OCI-M1 (cell line): ENCODE data around the gene ABCB10.

ENCODE experiments used
- DNase-seq: peaks from one replicate; lab custom pipeline; 2025; lab: John Stamatoyannopoulos, UW

Gene ABCB10

DNA sequence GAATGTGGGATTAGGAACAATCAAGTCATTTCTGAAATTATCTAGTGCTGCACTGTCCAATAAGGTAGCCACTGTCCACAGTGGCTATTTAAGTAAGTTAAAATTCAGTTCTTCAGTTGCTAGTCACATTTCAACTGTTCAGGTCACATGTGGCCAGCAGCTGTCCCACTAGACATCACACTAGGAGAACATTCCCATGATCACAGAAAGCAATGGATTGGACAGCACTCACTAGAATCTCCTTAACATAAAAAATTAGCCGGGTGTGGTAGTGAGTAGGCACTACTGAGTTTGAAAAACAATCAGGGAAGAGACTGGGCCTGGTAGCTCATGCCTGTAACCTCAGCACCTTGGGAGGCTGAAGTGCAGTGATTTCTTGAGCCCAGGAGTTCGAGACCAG, 84.0 kb downstream of the ABCB10 start:
- DNase-seq = no peak

DNA sequence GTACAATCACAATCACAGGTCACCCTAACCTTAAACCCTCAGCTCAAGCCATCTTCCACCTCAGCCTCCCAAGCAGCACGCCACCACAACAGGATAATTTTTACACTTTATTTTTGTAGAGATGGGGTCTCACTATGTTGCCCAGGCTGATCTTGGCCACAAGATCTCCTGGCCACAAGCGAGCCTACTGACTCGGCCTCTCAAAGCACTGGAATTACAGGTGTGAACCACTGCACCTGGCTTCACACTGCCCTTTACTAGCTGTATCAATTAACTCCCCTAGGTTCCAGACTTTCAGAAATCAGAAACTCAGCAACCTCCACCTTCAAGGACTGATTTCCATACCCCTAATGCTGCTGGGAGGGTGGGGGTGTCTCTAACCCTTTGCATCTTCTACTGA, 87.3 kb downstream of the ABCB10 start:
- DNase-seq = no peak

DNA sequence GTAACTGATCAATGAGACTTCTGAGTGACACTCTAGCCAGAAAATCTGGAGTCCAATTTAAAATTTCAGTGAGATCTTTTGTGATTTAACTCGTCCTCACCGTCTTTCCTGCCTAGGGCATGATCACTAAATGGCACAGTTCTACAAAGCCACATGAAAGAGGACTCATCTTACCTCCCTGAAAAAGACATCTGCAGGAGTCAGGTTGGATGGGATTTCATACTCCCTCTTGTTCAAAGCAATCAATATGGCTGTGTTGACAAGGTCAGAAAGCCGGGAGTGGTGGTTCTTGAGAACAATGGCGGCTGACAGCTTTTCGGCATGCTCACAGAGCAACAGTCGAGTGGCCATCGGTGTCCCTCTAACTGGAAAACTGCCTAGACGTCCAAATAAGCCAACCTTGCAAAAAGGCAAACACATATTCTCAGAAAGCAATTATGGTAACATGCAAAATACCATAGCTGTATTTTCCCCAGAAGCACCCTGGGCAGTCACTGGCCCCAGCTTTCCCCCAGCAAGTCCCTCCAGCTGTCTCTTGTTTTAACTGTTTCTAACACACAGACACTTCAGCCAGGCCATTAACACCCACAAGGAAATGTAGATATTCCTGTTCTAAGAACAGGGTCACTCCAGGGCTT, 88.0 kb downstream of the ABCB10 start:
- no peak for DNase-seq

DNA sequence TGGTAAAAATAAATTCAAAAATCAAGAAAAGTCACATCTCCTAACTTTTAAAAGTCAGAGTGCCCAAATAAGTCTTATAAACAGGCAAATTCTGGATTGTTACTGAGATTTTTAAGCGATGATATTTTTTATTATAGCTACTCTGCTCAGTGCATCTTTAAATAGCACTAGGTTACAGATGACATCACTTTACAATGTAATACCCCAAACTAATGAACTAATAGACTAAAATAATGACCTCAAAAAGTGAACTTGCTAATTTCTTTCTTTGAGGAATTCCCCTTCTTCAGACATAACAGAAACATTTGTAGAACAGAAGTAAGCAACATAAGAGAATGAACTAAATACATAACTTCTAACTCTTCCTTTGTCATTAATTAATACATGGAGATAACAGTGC, 91.6 kb downstream of the ABCB10 start:
- no peak for DNase-seq
